ENCODE measurements around the gene MRPL48.
A peak's percentile ranks its signal among the peaks of the same experiment; 100 is the strongest.

The MRPL48 gene

DNA sequence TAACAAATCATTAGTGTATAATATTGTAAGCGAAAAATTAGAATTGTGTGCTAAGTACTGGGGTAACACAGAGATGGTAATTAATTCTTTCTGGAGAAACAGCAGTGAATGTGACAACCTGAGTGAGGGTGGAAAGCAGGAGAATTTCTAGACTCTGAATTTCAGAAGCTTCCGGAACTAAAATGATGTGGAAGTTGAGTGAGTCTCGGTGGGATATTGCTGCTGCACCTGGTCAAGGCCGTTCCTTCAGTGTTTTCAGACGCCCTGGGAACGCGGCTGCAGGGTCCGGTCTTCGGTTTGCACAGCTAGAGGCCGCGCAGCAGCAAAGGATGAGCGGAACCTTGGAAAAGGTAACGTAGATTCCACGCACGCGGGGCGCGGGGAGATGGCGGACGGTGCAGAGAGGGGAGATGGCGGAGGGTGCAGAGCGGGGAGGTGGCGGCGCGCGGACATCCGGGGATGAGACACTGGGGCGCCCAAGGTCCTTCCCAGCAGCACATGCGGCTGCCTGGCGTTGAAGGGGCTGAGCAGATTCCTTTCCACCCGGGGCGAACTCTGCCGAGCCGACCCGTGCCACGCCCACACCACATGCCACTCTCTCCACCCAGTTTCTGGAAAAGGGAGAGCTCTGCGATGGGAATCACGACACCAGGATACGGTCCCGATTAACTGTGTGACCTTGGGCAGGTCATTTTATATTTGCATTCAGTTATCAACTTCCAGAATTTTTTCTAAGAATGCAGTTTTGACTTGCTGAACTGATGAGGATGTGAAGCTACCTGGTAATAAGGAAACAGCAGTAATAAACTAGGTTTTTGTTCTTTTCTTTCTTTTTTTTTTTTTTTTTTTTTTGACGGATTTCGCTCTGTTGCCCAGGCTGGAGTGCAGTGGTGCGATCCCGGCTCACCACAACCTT is at the start of gene MRPL48:
Gene MRPL48 (plus strand): TSS at position 232 of the 916 bp plus-strand sequence. CDS start 98 bp downstream, at position 330.
- H3K4me3 ChIP-seq (ENCODE audit: control insufficient read depth, low read depth, low read length) = peak within 1 kb of the TSS; percentile 84
- peak; percentile 92 for DNase-seq (ENCODE audit: low read depth)
- TF ChIP-seq, protein P1, sequence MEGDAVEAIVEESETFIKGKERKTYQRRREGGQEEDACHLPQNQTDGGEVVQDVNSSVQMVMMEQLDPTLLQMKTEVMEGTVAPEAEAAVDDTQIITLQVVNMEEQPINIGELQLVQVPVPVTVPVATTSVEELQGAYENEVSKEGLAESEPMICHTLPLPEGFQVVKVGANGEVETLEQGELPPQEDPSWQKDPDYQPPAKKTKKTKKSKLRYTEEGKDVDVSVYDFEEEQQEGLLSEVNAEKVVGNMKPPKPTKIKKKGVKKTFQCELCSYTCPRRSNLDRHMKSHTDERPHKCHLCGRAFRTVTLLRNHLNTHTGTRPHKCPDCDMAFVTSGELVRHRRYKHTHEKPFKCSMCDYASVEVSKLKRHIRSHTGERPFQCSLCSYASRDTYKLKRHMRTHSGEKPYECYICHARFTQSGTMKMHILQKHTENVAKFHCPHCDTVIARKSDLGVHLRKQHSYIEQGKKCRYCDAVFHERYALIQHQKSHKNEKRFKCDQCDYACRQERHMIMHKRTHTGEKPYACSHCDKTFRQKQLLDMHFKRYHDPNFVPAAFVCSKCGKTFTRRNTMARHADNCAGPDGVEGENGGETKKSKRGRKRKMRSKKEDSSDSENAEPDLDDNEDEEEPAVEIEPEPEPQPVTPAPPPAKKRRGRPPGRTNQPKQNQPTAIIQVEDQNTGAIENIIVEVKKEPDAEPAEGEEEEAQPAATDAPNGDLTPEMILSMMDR (conservative IDR thresholded peaks at IDR 0.05; ENCODE audit: control insufficient read depth, insufficient read depth, low read depth, low read length) = no peak

DNA sequence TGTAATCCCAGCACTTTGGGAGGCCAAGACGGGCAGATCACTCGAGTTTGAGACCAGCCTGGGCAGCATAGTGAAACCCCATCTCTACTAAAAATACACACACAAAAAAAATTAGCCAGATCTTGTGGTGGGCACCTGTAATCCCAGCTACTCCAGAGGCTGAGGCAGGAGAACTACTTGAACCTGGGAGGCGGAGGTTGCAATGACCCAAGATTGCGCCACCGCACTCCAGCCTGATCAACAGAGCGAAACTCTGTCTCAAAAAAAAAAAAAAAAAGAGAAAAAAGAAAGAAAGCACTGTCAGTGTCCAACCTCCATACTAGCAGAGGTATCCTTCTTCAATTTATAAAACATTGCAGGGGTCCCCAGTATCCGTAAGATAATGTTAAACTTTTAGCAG is 44.6 kb upstream of the MRPL48 start:
- TF ChIP-seq, protein P1 (conservative IDR thresholded peaks at IDR 0.05; ENCODE audit: control insufficient read depth, insufficient read depth, low read depth, low read length) = no peak
- H3K4me3 ChIP-seq (ENCODE audit: control insufficient read depth, low read depth, low read length) = no peak overlapping the region
- DNase-seq (ENCODE audit: low read depth) = no peak

GRCh38 chr11:73746701-73747100 is 41.0 kb upstream of the MRPL48 start:
- TF ChIP-seq, protein P1 (conservative IDR thresholded peaks at IDR 0.05; ENCODE audit: control insufficient read depth, insufficient read depth, low read depth, low read length) = no peak

GRCh38 chr11:73747762-73748161 is 39.9 kb upstream of the MRPL48 start:
- no peak overlapping the region for H3K4me3 ChIP-seq (ENCODE audit: control insufficient read depth, low read depth, low read length)

More at GRCh38 chr11:73746701-73747100, 41.0 kb upstream of the MRPL48 start:
- no peak for DNase-seq (ENCODE audit: low read depth)
- H3K4me3 ChIP-seq (ENCODE audit: control insufficient read depth, low read depth, low read length) = no peak overlapping the region

DNA sequence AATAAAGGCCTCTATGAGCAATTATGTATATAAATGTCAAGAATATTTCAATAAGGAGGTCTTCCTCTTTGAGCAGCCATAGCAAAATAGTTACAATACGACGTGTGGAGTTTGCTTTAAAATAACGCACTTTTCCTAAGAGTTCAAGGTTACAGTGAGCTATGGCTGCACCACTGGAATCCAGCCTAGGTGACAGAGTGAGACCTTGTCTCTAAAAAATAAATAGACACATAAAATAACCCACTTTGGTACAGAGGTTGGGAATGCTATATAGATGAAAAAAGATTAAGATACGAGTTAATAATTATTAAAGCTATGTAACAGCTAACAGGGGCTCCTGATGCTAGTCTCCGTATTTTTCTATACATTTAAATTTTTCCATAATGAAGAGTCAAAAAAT is 39.4 kb upstream of the MRPL48 start:
- no peak for DNase-seq (ENCODE audit: low read depth)
- H3K4me3 ChIP-seq (ENCODE audit: control insufficient read depth, low read depth, low read length) = no peak overlapping the region
- TF ChIP-seq, protein P1 (conservative IDR thresholded peaks at IDR 0.05; ENCODE audit: control insufficient read depth, insufficient read depth, low read depth, low read length) = no peak

More at GRCh38 chr11:73747762-73748161, 39.9 kb upstream of the MRPL48 start:
- no peak for DNase-seq (ENCODE audit: low read depth)
- TF ChIP-seq, protein P1 (conservative IDR thresholded peaks at IDR 0.05; ENCODE audit: control insufficient read depth, insufficient read depth, low read depth, low read length) = no peak

- DNase-seq (ENCODE audit: low read depth) = no peak
- TF ChIP-seq, protein P1 (conservative IDR thresholded peaks at IDR 0.05; ENCODE audit: control insufficient read depth, insufficient read depth, low read depth, low read length) = no peak
- H3K4me3 ChIP-seq (ENCODE audit: control insufficient read depth, low read depth, low read length) = no peak overlapping the region
These were observed 38.6 kb upstream of the MRPL48 start for GRCh38 chr11:73749118-73749517.
